H1 (cell line): ENCODE measurements around the gene WDR43. TPM values are rescaled to one million over a fixed set of nuclear protein-coding genes. Genes with fewer than 3 reads are reported as not detected.

ENCODE experiments used
- CTCF ChIA-PET: fragments of 300-600 bp; sonication (Branson Sonifier 250); formaldehyde crosslinking; loops from one replicate; lab custom pipeline; 2021; ENCODE audit not compliant: partially characterized antibody; lab: Charles Lee
- POLR2A ChIA-PET: fragments of 300-600 bp; sonication (Branson Sonifier 250); formaldehyde crosslinking; loops from one replicate; lab custom pipeline; 2021; ENCODE audit warnings: inconsistent platforms; ENCODE audit not compliant: partially characterized antibody; lab: Charles Lee
- DNase-seq, 2 experiments: peaks; one replicate each; pipeline versions ENCODE4 v3.0.0 to v3.0.0-alpha.2; 2010 to 2022; ENCODE audit warnings: low spot score in 2 of 2, low read depth in 1 of 2, mixed read lengths in 1 of 2
- FAIRE-seq: peaks from 2 replicates; lab custom pipeline; 2011; peaks lifted over from hg19 to GRCh38; lab: Jason Lieb, UNC
- H2AFZ ChIP-seq: 2 replicates; pipeline ENCODE4 v1.8.1; 2012; ENCODE audit warnings: low read length, inconsistent platforms
- H2AK5ac ChIP-seq: 2 replicates; pipeline ENCODE4 v1.6.1; 2013; ENCODE audit warnings: low read depth, low read length
- H2BK120ac ChIP-seq: replicated peaks from 2 replicates; pipeline ENCODE3; 2013; ENCODE audit warnings: low read depth, low read length, inconsistent platforms
- H2BK12ac ChIP-seq: 2 replicates; pipeline ENCODE4 v1.6.1; 2013; ENCODE audit warnings: low read depth, low read length
- H2BK15ac ChIP-seq: 2 replicates; pipeline ENCODE4 v1.6.1; 2013; ENCODE audit warnings: low read length
- H2BK20ac ChIP-seq: 2 replicates; pipeline ENCODE4 v1.6.1; 2013; ENCODE audit warnings: low read length
- H2BK5ac ChIP-seq: 2 replicates; pipeline ENCODE4 v1.6.1; 2013; ENCODE audit warnings: low read depth, low read length
- H3K14ac ChIP-seq: 2 replicates; pipeline ENCODE4 v1.6.1; 2013; ENCODE audit warnings: inconsistent platforms; ENCODE audit not compliant: insufficient read length
- H3K18ac ChIP-seq: 2 replicates; pipeline ENCODE4 v1.6.1; 2013; ENCODE audit warnings: low read length; ENCODE audit errors: extremely low read depth
- H3K23ac ChIP-seq: 2 replicates; pipeline ENCODE4 v1.6.1; 2013; ENCODE audit warnings: inconsistent platforms; ENCODE audit not compliant: insufficient read length
- H3K23me2 ChIP-seq: 2 replicates; pipeline ENCODE4 v1.6.1; 2013; ENCODE audit warnings: low read depth, low read length
- H3K27ac ChIP-seq: 2 replicates; pipeline ENCODE4 v1.6.1; 2011; ENCODE audit warnings: low read depth, low read length, inconsistent platforms
- H3K27me3 ChIP-seq, 4 experiments: replicated peaks in 1 of 4; 1 replicate in 1 of 4; 2 replicates in 3 of 4; pipeline versions ENCODE4 v1.6.1 to v1.8.1; 2011 to 2013; ENCODE audit warnings: low read length in 3 of 4, mild to moderate bottlenecking in 3 of 4, inconsistent platforms in 2 of 4, mixed read lengths in 2 of 4, moderate library complexity in 1 of 4; ENCODE audit not compliant: control insufficient read depth in 3 of 4, insufficient read depth in 3 of 4; ENCODE audit errors: extremely low read depth in 1 of 4
- H3K36me3 ChIP-seq, 4 experiments: 2 replicates each; pipeline versions ENCODE4 v1.6.1 to v1.8.1; 2011 to 2013; ENCODE audit warnings: mild to moderate bottlenecking in 4 of 4, low read length in 3 of 4, moderate library complexity in 2 of 4, control low read depth in 1 of 4, inconsistent platforms in 1 of 4; ENCODE audit not compliant: insufficient read depth in 4 of 4, control insufficient read depth in 2 of 4
- H3K4ac ChIP-seq: replicated peaks from 2 replicates; pipeline ENCODE3; 2013; ENCODE audit warnings: low read length, low read depth, mixed read lengths, inconsistent platforms; ENCODE audit not compliant: insufficient read length
- H3K4me1 ChIP-seq, 4 experiments: replicated peaks in 1 of 4; 1 replicate in 1 of 4; 2 replicates in 3 of 4; pipeline versions ENCODE4 v1.6.1 to v1.8.1; 2011 to 2013; ENCODE audit warnings: low read length in 3 of 4, inconsistent platforms in 2 of 4, mixed read lengths in 1 of 4; ENCODE audit not compliant: insufficient read depth in 4 of 4, control insufficient read depth in 3 of 4
- H3K4me2 ChIP-seq, 2 experiments: 2 replicates each; pipeline versions ENCODE4 v1.6.1 to v1.8.1; 2011 to 2013; ENCODE audit warnings: low read depth in 2 of 2, low read length in 2 of 2, control low read depth in 1 of 2, inconsistent platforms in 1 of 2, mild to moderate bottlenecking in 1 of 2; ENCODE audit not compliant: insufficient read depth in 1 of 2
- H3K4me3 ChIP-seq, 4 experiments: fragments of 200-600, 300-600 bp in 1 of 4; sonication (generic), shearing (Covaris generic), sonication (Bioruptor Twin) in 1 of 4; 2 replicates each; pipeline versions ENCODE4 v1.5.1 to v1.8.1; 2011 to 2016; ENCODE audit warnings: low read length in 4 of 4, low read depth in 3 of 4, control low read depth in 2 of 4, inconsistent platforms in 2 of 4, mild to moderate bottlenecking in 2 of 4, mixed read lengths in 1 of 4, moderate library complexity in 1 of 4; ENCODE audit not compliant: insufficient read depth in 2 of 4; ENCODE audit errors: extremely low read depth in 1 of 4
- H3K56ac ChIP-seq: replicated peaks from 2 replicates; pipeline ENCODE3; 2013; ENCODE audit warnings: low read depth, mild to moderate bottlenecking, mixed read lengths, low read length, inconsistent platforms; ENCODE audit not compliant: insufficient read length
- H3K79me1 ChIP-seq: 2 replicates; pipeline ENCODE4 v1.6.1; 2013; ENCODE audit warnings: low read depth, low read length, control low read depth
- H3K79me2 ChIP-seq, 2 experiments: 2 replicates each; pipeline versions ENCODE4 v1.6.1 to v1.8.1; 2012 to 2013; ENCODE audit warnings: low read length in 2 of 2, mild to moderate bottlenecking in 2 of 2, inconsistent platforms in 1 of 2; ENCODE audit not compliant: insufficient read depth in 2 of 2, control insufficient read depth in 1 of 2
- H3K9ac ChIP-seq, 4 experiments: replicated peaks in 1 of 4; 1 replicate in 1 of 4; 2 replicates in 3 of 4; pipeline versions ENCODE4 v1.6.1 to v1.8.1; 2011 to 2013; ENCODE audit warnings: low read depth in 3 of 4, low read length in 3 of 4, control low read depth in 2 of 4, mild to moderate bottlenecking in 2 of 4, moderate library complexity in 2 of 4, inconsistent platforms in 1 of 4; ENCODE audit errors: extremely low read depth in 1 of 4
- H3K9me3 ChIP-seq, 2 experiments: 2 replicates each; pipeline versions ENCODE4 v1.6.1 to v1.8.1; 2012 to 2013; ENCODE audit warnings: mild to moderate bottlenecking in 2 of 2, moderate library complexity in 2 of 2, control low read depth in 1 of 2, inconsistent platforms in 1 of 2, low read depth in 1 of 2, low read length in 1 of 2, mixed read lengths in 1 of 2; ENCODE audit not compliant: insufficient read depth in 2 of 2
- H4K20me1 ChIP-seq, 2 experiments: replicated peaks in 1 of 2; 2 replicates each; pipeline versions ENCODE3 to v1.8.1; 2011 to 2013; ENCODE audit warnings: inconsistent platforms in 2 of 2, low read length in 2 of 2, mild to moderate bottlenecking in 1 of 2; ENCODE audit not compliant: insufficient read depth in 2 of 2, control insufficient read depth in 1 of 2
- H4K5ac ChIP-seq: 2 replicates; pipeline ENCODE4 v1.6.1; 2013; ENCODE audit warnings: low read length, low read depth, mixed read lengths, inconsistent platforms; ENCODE audit not compliant: insufficient read length
- H4K8ac ChIP-seq: 2 replicates; pipeline ENCODE4 v1.8.0; 2013; ENCODE audit warnings: mild to moderate bottlenecking, moderate library complexity, low read length, inconsistent platforms; ENCODE audit not compliant: insufficient read depth; ENCODE audit errors: extremely low read depth
- H4K91ac ChIP-seq: replicated peaks from 2 replicates; pipeline ENCODE3; 2013; ENCODE audit warnings: low read length, mixed read lengths, inconsistent platforms; ENCODE audit not compliant: insufficient read length
- CBX5 ChIP-seq: fragments of 300-800, 300-1000 bp; sonication (generic); IDR thresholded peaks from 2 replicates; pipeline ENCODE4 v1.7.1; 2016; ENCODE audit warnings: antibody characterized with exemption, low read length, low read depth
- CEBPB ChIP-seq: IDR thresholded peaks from 2 replicates; pipeline ENCODE4 v1.6.1; 2012; ENCODE audit warnings: low read depth, low read length
- CTBP2 ChIP-seq: IDR thresholded peaks from 2 replicates; pipeline ENCODE4 v1.7.0; 2011; ENCODE audit warnings: borderline replicate concordance, mild to moderate bottlenecking, moderate library complexity, mixed read lengths, low read length; ENCODE audit not compliant: insufficient read depth, insufficient read length
- EZH2 ChIP-seq: fragments of 200-600 bp; sonication (generic); IDR thresholded peaks from 2 replicates; pipeline ENCODE4 v1.7.1; 2012; ENCODE audit warnings: low read depth, mild to moderate bottlenecking, moderate library complexity, low read length, inconsistent platforms; ENCODE audit not compliant: severe bottlenecking
- GTF2F1 ChIP-seq: IDR thresholded peaks from 2 replicates; pipeline ENCODE4 v1.6.1; 2012; ENCODE audit warnings: low read depth, low read length, improper control_type of control experiment, borderline replicate concordance
- HDAC6 ChIP-seq: IDR thresholded peaks from one replicate; pipeline ENCODE4 v1.7.1; 2012; ENCODE audit warnings: low read depth, mild to moderate bottlenecking, inconsistent platforms, low read length, moderate library complexity
- NRF1 ChIP-seq: IDR thresholded peaks from 2 replicates; pipeline ENCODE4 v1.6.1; 2011; ENCODE audit warnings: mild to moderate bottlenecking, low read depth, low read length, improper control_type of control experiment
- PHF8 ChIP-seq: fragments of 200-600 bp; sonication (generic); conservative IDR thresholded peaks from 2 replicates; pipeline ENCODE4 v1.7.1; 2012; ENCODE audit warnings: low read depth, mild to moderate bottlenecking, inconsistent platforms, low read length, moderate library complexity
- RXRA ChIP-seq: IDR thresholded peaks from 2 replicates; pipeline ENCODE4 v1.6.1; 2011; ENCODE audit warnings: low read depth, mild to moderate bottlenecking, low read length, moderate library complexity; ENCODE audit not compliant: insufficient read depth
- WGBS, 2 experiments: shearing (Covaris generic) in 1 of 2; methylation state at CpG; one replicate each; pipeline versions ENCODE4 v1.1.6 to v1.1.7; 2013 to 2015; ENCODE audit warnings: low lambda C conversion rate in 2 of 2, mixed read lengths in 2 of 2, inconsistent platforms in 1 of 2, low coverage in 1 of 2, missing lambda C conversion rate in 1 of 2; ENCODE audit not compliant: insufficient replicate concordance in 2 of 2, insufficient coverage in 1 of 2, insufficient read length in 1 of 2; ENCODE audit errors: extremely low coverage in 1 of 2, missing lambda C conversion rate in 1 of 2; 5-methylcytosine and 5-hydroxymethylcytosine counted together
- polyA plus RNA-seq, 7 experiments: library from polyadenylated mRNA; depleted of rRNA in 3 of 7; stranded (reverse) in 5 of 7; unstranded in 2 of 7; fragments of >200 nt in 5 of 7; fragments of 200-250 nt in 2 of 7; gene quantifications; 1 replicate in 5 of 7; 2 replicates in 1 of 7; 4 replicates in 1 of 7; pipeline versions ENCODE4 v1.2.1 to v1.2.3, GENCODE V29; 2011 to 2013; ENCODE audit warnings: missing spikeins in 2 of 7, mixed read lengths in 2 of 7
- total RNA-seq: library from RNA; stranded (reverse); fragmentation: NEBNext Ultra II Directional; extraction: Animal tissue kit (Norgen Biotek cat#: 25700); gene quantifications from 2 replicates; pipeline ENCODE4 v1.2.1, GENCODE V29; 2021

Gene WDR43
- total and polyA plus RNA-seq, 2 of the 8 experiments (the other 6 are each of a cell fraction or from before 2014, with no cell fraction given) = 57.8 to 142 TPM

DNA sequence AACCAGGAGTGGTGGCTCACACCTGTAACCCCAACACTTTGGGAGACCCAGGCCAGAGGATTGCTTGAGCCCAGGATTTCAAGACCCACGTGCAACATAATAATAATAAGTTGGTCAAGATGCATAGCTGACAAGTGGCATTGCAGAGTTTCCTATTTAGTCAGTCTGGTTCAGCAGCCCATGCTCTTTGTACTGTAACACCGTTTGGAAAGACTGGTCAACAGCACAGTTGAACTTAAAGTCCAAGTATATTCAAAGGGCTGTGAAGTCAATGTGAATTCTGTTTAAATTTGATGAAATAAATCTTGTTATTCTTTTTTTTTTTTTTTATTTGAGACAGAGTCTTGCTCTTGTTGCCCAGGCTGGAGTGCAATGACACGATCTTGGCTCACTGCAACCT, 22.8 kb upstream of the WDR43 start:
- POLR2A ChIA-PET = interaction anchor here (1.5 to 4.0 kb wide), 2 partner anchors 9 to 24 kb away, joined by 3 to 63 read pairs; partner anchors contain the start of gene WDR43
- Histone ChIP-seq H2AFZ (no peak overlapping the region), H3K23me2 (0 out of 2 replicates have a peak, but pooled peaks cover 6% of the 10 kb centered on the region)

More for the DNA sequence above, 22.8 kb upstream of the WDR43 start:
- Histone ChIP-seq H3K27ac (no peak overlapping the region), H2BK15ac (no peak overlapping the region), H3K36me3 (peaks cover 0 to 4% (median 0%) of the 10 kb centered on the region in 4 experiments; a peak in 1 of 8 replicates), H3K18ac (no peak overlapping the region), H3K4me3 (no peak overlapping the region), H4K5ac (no peak overlapping the region), H2BK12ac (no peak overlapping the region), H3K56ac (no peak overlapping the region), H4K20me1 (no peaks in the 10 kb centered on the region), H3K9me3 (no peaks in the 10 kb centered on the region), H3K4me2 (no peak overlapping the region), H3K23ac (no peak overlapping the region), H3K79me1 (0 out of 2 replicates have a peak, but pooled peaks cover 4% of the 10 kb centered on the region), H3K14ac (no peak overlapping the region), H3K4ac (no peak overlapping the region), H3K27me3 (no peaks in the 10 kb centered on the region; a peak in 1 of 7 replicates), H4K91ac (no peak overlapping the region), H3K4me1 (no peaks in the 10 kb centered on the region; a peak in 1 of 7 replicates), H4K8ac (no peak overlapping the region), H3K79me2 (peaks cover 5 to 34% of the 10 kb centered on the region in 2 experiments), H2BK20ac (no peak overlapping the region), H3K9ac (no peak overlapping the region), H2BK120ac (no peak overlapping the region), H2AK5ac (no peak overlapping the region), H2BK5ac (no peak overlapping the region)
- CTCF ChIA-PET = interaction anchor here (1.3 kb wide), 1 partner anchor 10 kb away, joined by 5 read pairs; no protein-coding TSS in a partner anchor
- TF ChIP-seq RXRA (no peak), NRF1 (no peak), EZH2 (no peak), HDAC6 (no peak), PHF8 (no peak), GTF2F1 (no peak), CTBP2 (no peak), CBX5 (no peak), CEBPB (no peak)
- 88% methylated on average over 3 of the region's 3 CpGs; no CpG with 5 or more reads in 1 of the 2 experiments for WGBS, 2 experiments
- DNase-seq (no peak), FAIRE-seq (no peak)
